Left hindlimb (tissue), 1 donor: ENCODE data around the gene AP2M1.

ENCODE experiments used
- DNase-seq: peaks from one replicate; pipeline ENCODE4 v3.0.0-alpha.2; 2018

The AP2M1 gene

DNA sequence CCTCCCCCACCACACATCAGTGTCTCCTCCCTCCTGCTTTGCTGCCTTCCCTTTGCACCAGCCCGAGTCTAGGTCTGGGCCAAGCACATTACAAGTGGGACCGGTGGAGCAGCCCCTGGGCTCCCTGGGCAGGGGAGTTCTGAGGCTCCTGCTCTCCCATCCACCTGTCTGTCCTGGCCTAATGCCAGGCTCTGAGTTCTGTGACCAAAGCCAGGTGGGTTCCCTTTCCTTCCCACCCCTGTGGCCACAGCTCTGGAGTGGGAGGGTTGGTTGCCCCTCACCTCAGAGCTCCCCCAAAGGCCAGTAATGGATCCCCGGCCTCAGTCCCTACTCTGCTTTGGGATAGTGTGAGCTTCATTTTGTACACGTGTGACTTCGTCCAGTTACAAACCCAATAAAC lies 9.0 kb downstream of the AP2M1 start:
- DNase-seq, result no peak

- DNase-seq, result no peak
Measured at GRCh38 chr3:184184546-184185230, 10.0 kb downstream of the AP2M1 start.

DNA sequence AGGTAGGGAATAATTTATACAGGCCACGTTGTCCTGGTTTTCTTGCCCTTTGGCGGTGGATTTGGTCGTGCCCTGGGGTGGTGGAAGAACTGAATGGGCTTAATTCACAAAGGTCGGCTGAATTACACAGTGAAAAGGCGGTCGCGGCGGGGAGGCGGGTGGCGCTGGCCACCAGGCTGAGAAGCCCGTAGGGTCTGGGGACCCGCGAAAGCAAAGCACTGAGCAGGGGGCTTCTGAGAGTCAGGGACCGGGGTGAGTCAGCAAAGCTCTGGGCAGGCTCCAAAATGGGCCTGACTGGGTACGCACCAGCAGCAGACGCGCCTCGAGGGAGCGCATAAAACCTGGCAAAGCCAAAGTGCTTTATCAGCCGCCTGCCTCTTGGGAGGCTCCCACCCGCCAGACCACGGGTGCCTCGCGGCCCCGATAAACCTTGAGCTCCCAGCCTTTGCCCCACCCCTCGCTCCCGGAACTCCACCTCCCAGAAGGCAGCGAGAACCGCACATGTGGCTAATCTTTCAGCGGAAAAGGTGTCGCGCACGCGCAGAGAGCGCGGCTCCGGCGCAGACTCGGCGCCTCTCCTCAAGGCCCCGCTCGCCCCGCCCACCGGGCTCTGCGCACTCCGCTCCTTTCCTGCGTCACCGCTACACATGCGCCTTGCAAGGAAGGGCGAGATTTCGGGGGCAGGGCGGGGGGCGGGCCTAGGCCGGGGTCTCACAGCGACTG lies 11.0 kb downstream of the AP2M1 start:
- peak; percentile 100 for DNase-seq

GRCh38 chr3:184186184-184186901 lies 11.7 kb downstream of the AP2M1 start, which contains the start of gene ABCF3:
Gene ABCF3, plus strand, starts transcription at chr3:184186199. Its CDS starts 9 bp downstream, at chr3:184186208.
- no peak for DNase-seq

GRCh38 chr3:184186902-184187207 lies 12.2 kb downstream of the AP2M1 start:
- no peak for DNase-seq

DNA sequence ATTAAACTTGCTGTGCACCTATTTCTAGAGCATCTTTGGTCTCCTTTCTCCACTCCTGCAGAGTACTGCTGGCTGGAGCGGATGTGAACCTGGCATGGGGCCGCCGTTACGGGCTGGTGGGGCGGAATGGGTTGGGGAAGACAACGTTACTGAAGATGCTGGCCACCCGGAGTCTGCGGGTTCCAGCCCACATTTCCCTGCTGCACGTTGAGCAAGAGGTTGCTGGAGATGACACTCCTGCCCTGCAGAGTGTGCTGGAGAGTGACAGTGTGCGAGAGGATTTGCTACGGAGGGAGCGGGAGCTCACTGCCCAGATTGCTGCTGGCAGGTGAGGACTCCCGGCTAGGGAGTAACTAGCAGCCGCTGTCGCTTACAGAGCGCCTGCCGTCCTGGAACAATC lies 13.4 kb downstream of the AP2M1 start:
- DNase-seq, result no peak

- no peak for DNase-seq
Measured at GRCh38 chr3:184189421-184189820, 14.8 kb downstream of the AP2M1 start.

DNA sequence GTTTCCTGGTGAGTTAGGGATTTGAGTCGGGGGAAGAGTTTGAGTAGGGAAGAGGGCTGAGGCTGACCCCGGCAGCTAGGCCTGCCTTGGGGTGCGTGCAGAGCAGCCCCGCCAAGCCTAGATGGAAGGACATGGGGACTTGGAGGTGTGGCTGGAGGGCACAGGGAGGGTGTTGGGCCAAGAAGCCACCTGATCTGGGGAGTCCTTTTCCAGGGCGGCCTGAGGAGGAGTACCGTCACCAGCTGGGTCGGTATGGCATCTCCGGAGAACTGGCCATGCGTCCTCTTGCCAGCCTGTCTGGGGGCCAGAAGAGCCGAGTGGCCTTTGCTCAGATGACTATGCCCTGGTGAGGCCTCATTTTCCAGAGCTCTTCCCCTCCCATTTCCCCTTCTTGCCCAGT lies 18.2 kb downstream of the AP2M1 start:
- no peak for DNase-seq

GRCh38 chr3:184193991-184194539 lies 19.4 kb downstream of the AP2M1 start:
- no peak for DNase-seq

GRCh38 chr3:184196536-184196935 lies 21.9 kb downstream of the AP2M1 start:
- DNase-seq, result no peak

DNA sequence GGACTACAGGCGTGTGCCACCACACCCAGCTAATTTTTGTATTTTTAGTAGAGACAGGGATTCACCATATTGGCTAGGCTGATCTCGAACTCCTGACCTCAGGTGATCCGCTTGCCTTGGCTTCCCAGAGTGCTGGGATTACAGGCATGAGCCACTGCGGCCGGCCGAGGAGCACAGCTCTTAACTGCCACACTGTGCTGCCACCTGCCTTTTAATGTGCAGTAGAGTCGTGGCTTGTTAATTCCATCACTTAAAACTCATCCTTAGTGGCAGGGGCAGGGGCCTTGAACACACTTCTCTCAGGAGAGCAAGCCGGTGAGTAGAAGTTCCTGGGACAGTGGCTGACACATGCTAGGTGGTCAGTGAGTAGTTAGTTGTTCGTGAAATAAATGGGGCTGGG lies 23.9 kb downstream of the AP2M1 start:
- DNase-seq, result no peak

DNA sequence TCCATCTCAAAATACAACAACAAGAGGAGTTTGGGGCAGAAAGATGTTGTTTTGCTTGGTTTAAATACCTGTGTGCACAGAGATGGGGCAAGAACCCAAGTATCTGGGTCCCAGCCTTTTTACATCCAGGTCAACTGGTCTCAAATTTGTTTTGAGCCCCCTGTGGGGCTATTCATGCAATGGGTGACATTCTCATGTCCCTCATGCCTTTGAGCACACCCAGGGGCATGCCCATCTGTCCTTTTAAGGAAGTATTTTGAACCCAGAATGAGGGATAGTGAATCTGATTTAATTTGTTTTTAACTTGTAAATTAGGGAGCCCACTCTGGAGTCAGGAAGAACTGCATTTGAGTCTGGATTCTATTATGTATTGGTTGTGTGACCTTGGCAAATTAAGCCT lies 26.2 kb downstream of the AP2M1 start:
- DNase-seq, result no peak

DNA sequence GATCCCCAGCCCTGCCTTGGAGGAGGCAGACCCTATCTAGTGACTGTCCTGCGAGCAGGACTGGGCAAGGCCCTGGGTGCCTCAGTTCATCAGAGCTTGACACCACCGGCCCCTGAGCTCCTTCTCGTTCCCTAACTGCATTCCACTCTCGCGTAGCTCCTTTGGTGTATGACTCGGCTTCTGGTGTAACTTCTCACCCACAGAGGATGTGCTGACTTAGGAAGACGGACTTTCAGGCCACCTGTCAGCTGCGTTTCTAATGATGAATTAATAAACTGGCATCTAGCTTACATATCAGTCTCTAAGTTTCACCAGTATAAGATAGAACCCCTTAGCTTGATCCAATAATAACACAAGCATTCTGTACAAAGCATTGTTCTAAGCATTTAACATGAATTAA lies 28.9 kb downstream of the AP2M1 start:
- DNase-seq, result no peak

GRCh38 chr3:184209146-184209923 lies 34.7 kb downstream of the AP2M1 start:
- DNase-seq, result no peak

DNA sequence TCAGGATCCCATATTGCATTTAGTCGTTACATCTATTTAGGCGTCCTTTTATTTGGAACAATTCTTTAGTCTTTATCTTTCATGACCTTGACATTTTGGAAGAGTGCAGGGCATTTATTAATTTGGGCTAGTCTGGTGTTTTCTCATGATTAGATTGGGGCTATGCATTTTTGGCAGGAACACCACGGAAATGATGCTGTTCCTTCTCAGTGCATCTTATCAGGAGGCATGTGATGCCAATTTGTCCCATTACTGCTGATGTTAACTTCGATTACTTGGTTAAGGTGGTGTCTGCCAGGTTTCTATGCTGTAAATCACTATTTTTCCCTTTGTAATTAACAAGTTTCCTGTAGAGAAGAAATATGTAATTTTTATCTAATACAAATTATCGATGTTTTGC lies 36.6 kb downstream of the AP2M1 start:
- no peak for DNase-seq

- DNase-seq, result no peak
Measured at GRCh38 chr3:184211718-184212117, 37.1 kb downstream of the AP2M1 start.

DNA sequence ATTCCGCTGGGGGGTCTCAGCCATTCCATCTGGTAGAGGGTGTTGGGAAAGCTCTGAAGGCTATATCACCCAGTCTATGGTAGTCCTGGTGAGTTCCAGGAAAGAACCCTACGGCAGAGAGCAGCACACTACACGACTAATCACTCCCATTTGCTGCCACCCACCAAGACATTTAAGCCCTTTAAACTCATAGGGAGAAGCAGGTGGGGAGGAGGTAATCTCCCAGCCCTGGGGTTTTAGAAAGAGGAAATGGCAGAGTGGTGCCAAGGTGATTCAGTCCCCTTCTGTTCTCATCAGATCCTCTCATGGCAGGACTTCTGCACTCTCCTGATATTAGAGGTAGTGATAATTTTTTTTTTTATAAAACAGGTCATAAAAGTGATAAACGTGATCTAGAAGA lies 44.2 kb downstream of the AP2M1 start:
- DNase-seq, result no peak

DNA sequence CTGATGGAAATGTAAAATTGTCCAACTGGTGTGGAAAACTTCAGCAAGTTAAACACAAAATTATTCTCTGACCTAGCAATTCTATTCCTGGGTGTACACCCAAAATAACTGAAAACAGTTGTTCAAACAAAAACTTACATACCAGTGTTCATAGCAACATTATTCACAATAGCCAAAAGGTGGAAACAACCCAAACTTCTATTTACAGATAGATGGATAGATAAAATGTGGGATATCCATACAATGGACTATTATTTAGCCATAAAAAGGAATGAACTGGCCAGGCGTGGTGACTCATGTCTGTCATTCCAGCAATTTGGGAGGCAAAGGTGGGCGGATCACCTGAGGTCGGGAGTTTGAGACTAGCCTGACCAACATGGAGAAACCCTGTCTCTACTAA lies 47.9 kb downstream of the AP2M1 start:
- DNase-seq, result no peak

DNA sequence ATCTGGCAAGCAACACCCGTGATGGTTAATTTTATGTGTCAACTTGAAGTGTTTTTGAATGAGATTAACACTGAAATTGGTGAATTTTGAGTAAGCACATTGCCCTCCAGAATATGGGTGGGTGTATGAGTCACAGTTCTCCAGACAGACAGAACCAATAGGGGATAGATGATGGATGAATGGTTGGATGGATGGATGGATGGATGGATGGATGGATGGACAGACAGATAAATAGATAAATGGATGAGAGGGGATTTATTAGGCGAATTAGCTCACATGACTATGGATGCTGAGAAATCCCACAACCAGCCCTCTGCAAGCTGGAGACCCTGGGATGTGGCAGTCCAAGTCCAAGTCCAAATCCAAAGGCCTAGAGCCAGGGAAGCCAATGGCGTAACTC lies 49.3 kb downstream of the AP2M1 start:
- DNase-seq, result no peak

DNA sequence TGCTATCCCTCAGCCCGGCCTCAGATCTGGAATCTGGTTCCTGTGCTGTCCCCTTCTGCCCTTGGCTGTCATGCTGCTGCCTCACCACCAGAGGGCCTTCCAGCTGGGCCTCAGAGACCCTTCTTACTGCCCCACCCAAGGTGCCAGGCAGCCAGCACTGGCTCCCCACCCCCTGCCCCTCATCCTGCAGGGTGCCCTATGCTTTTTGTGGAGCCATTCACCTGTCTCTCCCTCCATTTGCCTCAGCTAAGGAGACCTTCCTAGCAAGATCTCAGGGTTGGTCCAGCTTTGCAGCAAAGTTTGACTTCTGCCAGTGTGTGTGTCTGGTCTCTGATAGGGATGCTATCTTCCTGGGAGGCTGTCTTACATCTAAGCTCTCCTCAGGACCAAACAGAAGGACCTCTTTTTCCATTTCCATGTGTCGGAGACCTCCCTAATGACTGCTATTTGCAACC lies 52.9 kb downstream of the AP2M1 start:
- no peak for DNase-seq

DNA sequence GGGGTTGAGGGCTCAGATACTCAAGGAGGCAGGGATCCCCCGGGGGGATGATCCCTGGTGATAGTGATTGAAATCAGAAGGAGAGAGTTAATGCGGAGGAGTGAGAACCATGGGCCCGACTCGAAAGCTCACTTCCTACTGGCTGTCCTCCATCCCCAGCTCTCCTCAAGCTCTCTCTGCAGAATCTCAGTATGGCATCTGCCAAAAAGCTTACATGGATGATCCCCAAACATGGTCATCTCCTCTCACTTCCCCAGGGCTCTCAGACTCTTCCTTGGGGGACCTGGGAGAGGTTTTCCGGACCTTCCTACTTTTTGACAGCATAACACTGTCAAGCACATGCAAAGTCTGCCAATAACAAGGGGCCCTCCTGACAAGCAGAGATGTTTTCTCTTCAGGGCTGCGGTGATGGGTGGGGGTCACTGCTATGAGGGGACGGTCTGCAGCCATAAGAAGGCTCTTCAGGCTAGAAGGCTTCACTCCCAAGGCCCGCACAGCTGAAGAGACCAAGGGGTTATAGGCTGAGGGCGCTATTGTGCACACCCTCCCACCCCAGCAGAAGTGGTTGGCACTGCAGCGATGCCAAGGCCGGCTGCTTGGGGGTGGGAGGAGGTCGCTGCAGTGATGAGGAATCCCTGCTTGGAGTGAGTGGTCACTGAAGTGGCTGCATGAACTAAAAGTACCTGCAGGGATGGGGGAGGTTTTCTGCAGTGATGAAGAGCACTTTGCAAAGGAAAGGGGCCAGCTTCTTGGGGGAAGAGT lies 53.9 kb downstream of the AP2M1 start:
- no peak for DNase-seq
